ENCODE data around the gene AUH.
"Not testable (repeated sequence)": the region's sequence is repeated elsewhere in the genome, so short reads cannot be mapped to it uniquely, and the experiment has no call there.

AUH gene

GRCh38 chr9:91200692-91201336, 160.9 kb downstream of the AUH start:
- TF ChIP-seq CTCF (IDR thresholded peaks at IDR 0.05) = no peak
- peaks cover 14 to 26% of the 10 kb centered on the region in 2 experiments for H3K4me1 ChIP-seq (ENCODE audit: control insufficient read depth in 1 of 2, insufficient read depth in 1 of 2, low read depth in 1 of 2, low read length in 1 of 2)
- H3K27me3 ChIP-seq = no peaks in the 10 kb centered on the region
- no peak overlapping the region for H3K4me3 ChIP-seq (ENCODE audit: low read depth in 1 of 2, low read length in 1 of 2)
- H3K27ac ChIP-seq = no peak overlapping the region
- no peaks in the 10 kb centered on the region for H3K9me3 ChIP-seq
- H3K36me3 ChIP-seq = no peaks in the 10 kb centered on the region

GRCh38 chr9:91199739-91200497, 161.8 kb downstream of the AUH start:
- no peak for TF ChIP-seq CTCF (IDR thresholded peaks at IDR 0.05)
- peaks cover 14 to 32% of the 10 kb centered on the region in 2 experiments for H3K4me1 ChIP-seq (ENCODE audit: control insufficient read depth in 1 of 2, insufficient read depth in 1 of 2, low read depth in 1 of 2, low read length in 1 of 2)
- no peaks in the 10 kb centered on the region for H3K9me3 ChIP-seq
- H3K4me3 ChIP-seq (ENCODE audit: low read depth in 1 of 2, low read length in 1 of 2) = no peak overlapping the region
- H3K27me3 ChIP-seq = no peaks in the 10 kb centered on the region
- H3K36me3 ChIP-seq = no peaks in the 10 kb centered on the region
- H3K27ac ChIP-seq = no peak overlapping the region

GRCh38 chr9:91198881-91199280, 162.8 kb downstream of the AUH start:
- H3K27ac ChIP-seq; H3K9me3 ChIP-seq; H3K4me3 ChIP-seq (ENCODE audit: low read depth in 1 of 2, low read length in 1 of 2); H3K36me3 ChIP-seq; H3K27me3 ChIP-seq: not testable (repeated sequence)
- peaks cover 23 to 42% of the 10 kb centered on the region in 2 experiments for H3K4me1 ChIP-seq (ENCODE audit: control insufficient read depth in 1 of 2, insufficient read depth in 1 of 2, low read depth in 1 of 2, low read length in 1 of 2)

- Histone ChIP-seq H3K4me1 (ENCODE audit: control insufficient read depth in 1 of 2, insufficient read depth in 1 of 2, low read depth in 1 of 2, low read length in 1 of 2) (peaks cover 26 to 44% of the 10 kb centered on the region in 2 experiments), H3K9me3 (no peaks in the 10 kb centered on the region), H3K27me3 (no peaks in the 10 kb centered on the region), H3K27ac (no peak overlapping the region), H3K36me3 (no peaks in the 10 kb centered on the region), H3K4me3 (ENCODE audit: low read depth in 1 of 2, low read length in 1 of 2) (no peak overlapping the region)
- no peak for TF ChIP-seq CTCF (IDR thresholded peaks at IDR 0.05)
These were observed 163.3 kb downstream of the AUH start for GRCh38 chr9:91198405-91198804.

- Histone ChIP-seq H3K27ac (no peak overlapping the region), H3K4me3 (ENCODE audit: low read depth in 1 of 2, low read length in 1 of 2) (no peak overlapping the region), H3K4me1 (ENCODE audit: control insufficient read depth in 1 of 2, insufficient read depth in 1 of 2, low read depth in 1 of 2, low read length in 1 of 2) (peaks cover 33 to 52% of the 10 kb centered on the region in 2 experiments), H3K9me3 (no peaks in the 10 kb centered on the region), H3K27me3 (peaks cover 1% of the 10 kb centered on the region), H3K36me3 (no peaks in the 10 kb centered on the region)
- no peak for TF ChIP-seq CTCF (IDR thresholded peaks at IDR 0.05)
These were observed 164.2 kb downstream of the AUH start for GRCh38 chr9:91197232-91198181.
